Fibroblast of skin of right biceps (primary cell): Measurements from ENCODE around the gene NAGS.
A peak's percentile ranks its signal among the peaks of the same experiment; 100 is the strongest.
"Not testable (repeated sequence)": the region's sequence is repeated elsewhere in the genome, so short reads cannot be mapped to it uniquely, and the experiment has no call there.

Experiments used
- DNase-seq: peaks from one replicate; pipeline ENCODE4 v3.0.0-alpha.2; 2013

Gene NAGS

GRCh38 chr17:44007346-44008204, 3.2 kb downstream of the NAGS start:
- DNase-seq: no peak

- DNase-seq: no peak
Observed at GRCh38 chr17:44008205-44008909, 3.9 kb downstream of the NAGS start.

GRCh38 chr17:44010966-44011647, 6.7 kb downstream of the NAGS start:
- DNase-seq: no peak

GRCh38 chr17:44011876-44012275, 7.5 kb downstream of the NAGS start:
- no peak for DNase-seq

GRCh38 chr17:44012391-44012790, 8.0 kb downstream of the NAGS start:
- no peak for DNase-seq

GRCh38 chr17:44012874-44013273, 8.5 kb downstream of the NAGS start:
- no peak for DNase-seq

GRCh38 chr17:44014133-44014436, 9.7 kb downstream of the NAGS start:
- no peak for DNase-seq

- peak; percentile 94 for DNase-seq
Observed at GRCh38 chr17:44014437-44015172, 10.2 kb downstream of the NAGS start, which contains the start of gene TMEM101. TMEM101 (minus strand) TSS chr17:44014963; CDS start chr17:44014952, 11 bp downstream.

GRCh38 chr17:44021227-44021626, 16.8 kb downstream of the NAGS start:
- DNase-seq: not testable (repeated sequence)

GRCh38 chr17:44022246-44022645, 17.8 kb downstream of the NAGS start:
- DNase-seq: no peak

GRCh38 chr17:44023545-44024270, 19.3 kb downstream of the NAGS start:
- no peak for DNase-seq

GRCh38 chr17:44024271-44024663, 19.8 kb downstream of the NAGS start:
- DNase-seq: no peak

- DNase-seq: no peak
Observed at GRCh38 chr17:44024853-44025252, 20.4 kb downstream of the NAGS start.

- no peak for DNase-seq
Observed at GRCh38 chr17:44029736-44030135, 25.3 kb downstream of the NAGS start.

GRCh38 chr17:44030482-44030881, 26.1 kb downstream of the NAGS start:
- no peak for DNase-seq

GRCh38 chr17:44033861-44034408, 29.5 kb downstream of the NAGS start:
- no peak for DNase-seq

- DNase-seq: not testable (repeated sequence)
Observed at GRCh38 chr17:44034688-44035087, 30.3 kb downstream of the NAGS start.

GRCh38 chr17:44037471-44037870, 33.0 kb downstream of the NAGS start:
- no peak for DNase-seq

- no peak for DNase-seq
Observed at GRCh38 chr17:44038604-44039011, 34.2 kb downstream of the NAGS start.

- DNase-seq: no peak
Observed at GRCh38 chr17:44039829-44040635, 35.6 kb downstream of the NAGS start.

GRCh38 chr17:44043272-44043696, 38.9 kb downstream of the NAGS start:
- DNase-seq: no peak
